Endothelial cell of umbilical vein (primary cell): ENCODE data around the gene ALDH5A1.

Experiments
- CTCF ChIP-seq, 2 donors: IDR thresholded peaks; 1 replicate in 1 of 2; 2 replicates in 1 of 2; pipeline ENCODE4 v1.5.1; 2011; ENCODE audit warnings: low read length in 2 of 2, mild to moderate bottlenecking in 2 of 2, moderate library complexity in 2 of 2, control low read depth in 1 of 2, inconsistent platforms in 1 of 2, low read depth in 1 of 2; ENCODE audit not compliant: insufficient read depth in 1 of 2; ENCODE audit errors: extremely low read depth in 1 of 2
- POLR2A ChIP-seq: IDR thresholded peaks from 2 replicates; pipeline ENCODE4 v1.6.1; 2012; ENCODE audit warnings: low read depth, mild to moderate bottlenecking, control low read depth, low read length
- POLR2AphosphoS5 ChIP-seq: IDR thresholded peaks from 2 replicates; pipeline ENCODE4 v1.6.1; 2012; ENCODE audit warnings: low read depth, mild to moderate bottlenecking, control low read depth, low read length, moderate library complexity; ENCODE audit not compliant: insufficient read depth

- TF ChIP-seq POLR2A (no peak), CTCF (IDR thresholded peaks at IDR 0.05; ENCODE audit: extremely low read depth in 1 of 2, insufficient read depth in 1 of 2, low read depth in 1 of 2, low read length in 2 of 2) (no peak), POLR2AphosphoS5 (no peak)
Measured at GRCh38 chr6:24529985-24530384, 35.2 kb downstream of the ALDH5A1 start.
